Endothelial cell (in vitro differentiated cells): ENCODE data around the gene TTLL13. TPM values are rescaled to one million over a fixed set of nuclear protein-coding genes. Genes with fewer than 3 reads are reported as not detected.

Experiments used
- DNase-seq: peaks from one replicate; pipeline ENCODE4 v3.0.0; 2021; ENCODE audit warnings: low spot score
- H3K27ac Mint-ChIP-seq: one replicate; pipeline ENCODE4 v1.8.0; 2021; ENCODE audit warnings: mixed read lengths, inconsistent platforms; ENCODE audit not compliant: unreplicated experiment
- H3K27me3 Mint-ChIP-seq: one replicate; pipeline ENCODE4 v1.8.0; 2021; ENCODE audit warnings: mild to moderate bottlenecking, moderate library complexity, mixed read lengths, inconsistent platforms; ENCODE audit not compliant: unreplicated experiment
- H3K36me3 Mint-ChIP-seq: one replicate; pipeline ENCODE4 v1.8.0; 2021; ENCODE audit warnings: mild to moderate bottlenecking, low read depth, mixed read lengths, inconsistent platforms; ENCODE audit not compliant: unreplicated experiment
- H3K4me1 Mint-ChIP-seq: one replicate; pipeline ENCODE4 v1.8.0; 2021; ENCODE audit warnings: mild to moderate bottlenecking, mixed read lengths, inconsistent platforms; ENCODE audit not compliant: unreplicated experiment
- H3K4me3 Mint-ChIP-seq: one replicate; pipeline ENCODE4 v1.8.0; 2021; ENCODE audit warnings: mild to moderate bottlenecking, mixed read lengths, inconsistent platforms; ENCODE audit not compliant: unreplicated experiment
- H3K9me3 Mint-ChIP-seq: one replicate; pipeline ENCODE4 v1.8.0; 2021; ENCODE audit warnings: mixed read lengths, inconsistent platforms; ENCODE audit not compliant: unreplicated experiment
- CTCF ChIP-seq: fragments of 200-600 bp; sonication (generic); IDR thresholded peaks from one replicate; pipeline ENCODE4 v1.5.0; 2021; ENCODE audit warnings: antibody characterized with exemption; ENCODE audit not compliant: unreplicated experiment
- total RNA-seq: library from RNA; stranded (reverse); fragmentation: NEBNext Ultra II Directional; extraction: Animal tissue kit (Norgen Biotek cat#: 25700); gene quantifications from one replicate; pipeline ENCODE4 v1.2.1, GENCODE V29; 2021; ENCODE audit not compliant: unreplicated experiment

TTLL13 gene
- total RNA-seq, 1 donor from 2014 or later, result not detected

- Mint-ChIP-seq H3K9me3 (no peaks in the 10 kb centered on the region), H3K27ac (peak within 1 kb of the TSS; percentile 48), H3K27me3 (peaks cover 1% of the 10 kb centered on the region), H3K36me3 (peaks cover 7% of the 10 kb centered on the region), H3K4me3 (peak within 1 kb of the TSS; percentile 89), H3K4me1 (peaks cover 14% of the 10 kb centered on the region)
- no peak for DNase-seq
- TF ChIP-seq CTCF, result no peak
These were observed 15.0 kb upstream of the TTLL13 start, which contains the start of gene GDPGP1 for GRCh38 chr15:90234096-90234988. Gene GDPGP1, plus strand, starts transcription at chr15:90234209. Its CDS starts 6,700 bp downstream, at chr15:90240909.

- DNase-seq, result no peak
- TF ChIP-seq CTCF, result no peak
- Mint-ChIP-seq H3K9me3 (no peaks in the 10 kb centered on the region), H3K27me3 (no peaks in the 10 kb centered on the region), H3K4me1 (peaks cover 6% of the 10 kb centered on the region), H3K4me3 (no peak overlapping the region), H3K27ac (no peak overlapping the region), H3K36me3 (peaks cover 9% of the 10 kb centered on the region)
These were observed 10.0 kb upstream of the TTLL13 start for GRCh38 chr15:90239371-90239770.

- Mint-ChIP-seq H3K27me3 (no peaks in the 10 kb centered on the region), H3K36me3 (peaks cover 9% of the 10 kb centered on the region)
These were observed 8.5 kb upstream of the TTLL13 start for GRCh38 chr15:90240856-90241255.

GRCh38 chr15:90241343-90242192 is 7.8 kb upstream of the TTLL13 start:
- Mint-ChIP-seq H3K36me3 (peaks cover 9% of the 10 kb centered on the region), H3K9me3 (no peaks in the 10 kb centered on the region), H3K4me1 (peaks cover 2% of the 10 kb centered on the region), H3K27me3 (no peaks in the 10 kb centered on the region), H3K27ac (no peak overlapping the region), H3K4me3 (no peak overlapping the region)
- TF ChIP-seq CTCF, result no peak
- no peak for DNase-seq

More at GRCh38 chr15:90240856-90241255, 8.5 kb upstream of the TTLL13 start:
- no peak for TF ChIP-seq CTCF
- no peaks in the 10 kb centered on the region for H3K4me1 Mint-ChIP-seq
- no peak overlapping the region for H3K27ac Mint-ChIP-seq
- H3K4me3 Mint-ChIP-seq, result no peak overlapping the region
- DNase-seq, result no peak
- no peaks in the 10 kb centered on the region for H3K9me3 Mint-ChIP-seq
